OCI-LY7 (cell line): Measurements from ENCODE around the gene FAM3B.

Experiments used
- CTCF ChIP-seq: fragments of 200-600 bp; sonication (generic); conservative IDR thresholded peaks from 2 replicates; pipeline ENCODE4 v1.5.1; 2014; ENCODE audit warnings: mild to moderate bottlenecking, antibody characterized with exemption, low read length, moderate library complexity, mixed read lengths
- EZH2phosphoT487 ChIP-seq: fragments of 200-600 bp; sonication (generic); IDR thresholded peaks from 2 replicates; pipeline ENCODE4 v1.6.1; 2018; ENCODE audit warnings: low read depth, borderline replicate concordance, mild to moderate bottlenecking, mixed run types, antibody characterized with exemption, low read length, moderate library complexity, mixed read lengths

DNA sequence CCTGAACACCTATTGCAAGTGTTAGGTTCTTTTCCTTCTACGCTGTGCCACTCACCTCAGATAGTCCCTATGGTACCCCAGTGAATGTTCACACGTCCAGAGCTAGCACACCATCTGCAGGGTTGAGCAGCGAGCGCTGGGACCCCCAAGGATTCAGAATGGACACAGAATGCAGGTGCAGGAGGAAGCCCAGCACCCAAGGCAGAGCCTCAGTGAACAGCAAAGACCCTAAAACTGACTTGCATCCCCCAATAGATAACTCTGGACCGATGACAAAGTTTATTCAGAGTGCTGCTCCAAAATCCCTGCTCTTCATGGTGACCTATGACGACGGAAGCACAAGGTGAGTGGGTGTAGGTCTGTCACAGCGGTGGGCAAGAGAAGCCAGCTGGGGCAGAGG lies 30.2 kb downstream of the FAM3B start:
- TF ChIP-seq CTCF = no peak
- no peak for TF ChIP-seq EZH2phosphoT487
